Neural progenitor cell (in vitro differentiated cells): ENCODE data around the gene RAB34.

ENCODE experiments used
- EZH2 ChIP-seq: fragments of 200-600 bp; sonication (generic); IDR thresholded peaks from 2 replicates; pipeline ENCODE4 v1.6.1; 2017; ENCODE audit warnings: antibody characterized with exemption, mild to moderate bottlenecking, moderate library complexity
- TF ChIP-seq, protein P1 (sequence below): fragments of 200-600 bp; sonication (generic); IDR thresholded peaks from 2 replicates; pipeline ENCODE4 v1.5.1; 2017; ENCODE audit warnings: antibody characterized with exemption, mild to moderate bottlenecking

DNA sequence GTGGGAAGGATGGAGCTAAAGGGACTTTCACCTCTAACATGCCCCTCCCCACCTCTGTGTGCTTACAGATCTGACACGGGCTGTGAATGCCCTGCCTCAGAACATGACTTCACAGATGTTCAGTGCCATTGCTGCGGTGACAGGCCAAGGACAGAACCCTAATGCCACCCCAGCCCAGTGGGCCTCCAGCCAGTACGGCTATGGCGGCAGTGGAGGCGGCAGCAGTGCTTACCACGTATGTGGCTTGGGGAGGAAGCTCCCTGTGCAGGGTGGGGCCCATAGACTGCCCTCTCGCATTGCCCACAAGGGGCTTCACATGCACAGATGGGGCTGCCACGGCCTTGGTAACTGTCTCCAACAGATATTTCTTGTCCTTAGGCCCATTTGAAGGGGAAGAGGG lies 17.4 kb downstream of the RAB34 start:
- TF ChIP-seq, protein P1, sequence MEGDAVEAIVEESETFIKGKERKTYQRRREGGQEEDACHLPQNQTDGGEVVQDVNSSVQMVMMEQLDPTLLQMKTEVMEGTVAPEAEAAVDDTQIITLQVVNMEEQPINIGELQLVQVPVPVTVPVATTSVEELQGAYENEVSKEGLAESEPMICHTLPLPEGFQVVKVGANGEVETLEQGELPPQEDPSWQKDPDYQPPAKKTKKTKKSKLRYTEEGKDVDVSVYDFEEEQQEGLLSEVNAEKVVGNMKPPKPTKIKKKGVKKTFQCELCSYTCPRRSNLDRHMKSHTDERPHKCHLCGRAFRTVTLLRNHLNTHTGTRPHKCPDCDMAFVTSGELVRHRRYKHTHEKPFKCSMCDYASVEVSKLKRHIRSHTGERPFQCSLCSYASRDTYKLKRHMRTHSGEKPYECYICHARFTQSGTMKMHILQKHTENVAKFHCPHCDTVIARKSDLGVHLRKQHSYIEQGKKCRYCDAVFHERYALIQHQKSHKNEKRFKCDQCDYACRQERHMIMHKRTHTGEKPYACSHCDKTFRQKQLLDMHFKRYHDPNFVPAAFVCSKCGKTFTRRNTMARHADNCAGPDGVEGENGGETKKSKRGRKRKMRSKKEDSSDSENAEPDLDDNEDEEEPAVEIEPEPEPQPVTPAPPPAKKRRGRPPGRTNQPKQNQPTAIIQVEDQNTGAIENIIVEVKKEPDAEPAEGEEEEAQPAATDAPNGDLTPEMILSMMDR: no peak
- TF ChIP-seq EZH2: no peak
